NCI-H82 treated with DMSO at 0.1 percent for 48 hours (cell line): ENCODE measurements around the gene TP53I13.
A peak's percentile ranks its signal among the peaks of the same experiment; 100 is the strongest.

Experiments used
- DNase-seq: peaks from one replicate; lab custom pipeline; 2025; ENCODE audit not compliant: unreplicated experiment; lab: John Stamatoyannopoulos, UW

The TP53I13 gene

GRCh38 chr17:29614349-29615047 is 46.0 kb downstream of the TP53I13 start:
- no peak for DNase-seq

GRCh38 chr17:29615048-29615385 is 46.5 kb downstream of the TP53I13 start:
- no peak for DNase-seq

GRCh38 chr17:29615492-29616299 is 47.2 kb downstream of the TP53I13 start:
- DNase-seq: peak; percentile 87

GRCh38 chr17:29616300-29617048 is 48.0 kb downstream of the TP53I13 start:
- no peak for DNase-seq

GRCh38 chr17:29617125-29617480 is 48.6 kb downstream of the TP53I13 start:
- DNase-seq: peak; percentile 78

- DNase-seq: peak; percentile 46
Measured at GRCh38 chr17:29617481-29618271, 49.2 kb downstream of the TP53I13 start.

GRCh38 chr17:29618272-29619065 is 50.0 kb downstream of the TP53I13 start:
- DNase-seq: no peak

GRCh38 chr17:29619251-29619650 is 50.8 kb downstream of the TP53I13 start:
- DNase-seq: no peak

- DNase-seq: no peak
Measured at GRCh38 chr17:29620271-29620670, 51.8 kb downstream of the TP53I13 start.

GRCh38 chr17:29620779-29621500 is 52.4 kb downstream of the TP53I13 start:
- DNase-seq: no peak

- no peak for DNase-seq
Measured at GRCh38 chr17:29621751-29622194, 53.3 kb downstream of the TP53I13 start.
